Tibial nerve (tissue), 3 donors: ENCODE results near the gene CEP350.

ENCODE experiments used
- POLR2A ChIP-seq, 2 donors: fragments of 450-650 bp; IDR thresholded peaks; one replicate each; pipeline ENCODE4 v1.6.1; 2017; ENCODE audit warnings: antibody characterized with exemption in 2 of 2, mild to moderate bottlenecking in 2 of 2, moderate library complexity in 2 of 2
- TF ChIP-seq, protein P1 (sequence below), 5 experiments: fragments of 200-600 bp in 3 of 5; fragments of 450-650 bp in 2 of 5; sonication (generic) in 3 of 5; IDR thresholded peaks; one replicate each; pipeline ENCODE4 v1.5.1; 2016 to 2019; ENCODE audit warnings: antibody characterized with exemption in 5 of 5, mild to moderate bottlenecking in 3 of 5, moderate library complexity in 2 of 5

DNA sequence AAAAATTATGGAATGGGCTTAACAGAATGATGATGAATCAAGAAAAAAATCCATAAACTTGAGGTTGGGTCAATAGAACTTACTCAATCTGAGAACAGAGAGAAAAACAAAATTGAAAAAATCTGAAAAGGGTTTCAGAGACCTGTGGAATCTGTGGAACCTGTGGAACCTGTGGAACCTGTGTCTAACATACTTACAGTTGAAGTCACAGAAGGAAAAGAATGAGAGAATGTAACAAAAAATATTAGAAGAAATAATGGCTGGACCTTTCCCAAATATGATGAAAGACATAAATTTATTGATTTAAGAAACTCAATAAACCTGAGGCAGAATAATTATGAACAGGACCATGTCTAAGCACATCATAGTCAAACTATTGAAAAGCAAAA lies 182.4 kb downstream of the CEP350 start:
- TF ChIP-seq, protein P1, sequence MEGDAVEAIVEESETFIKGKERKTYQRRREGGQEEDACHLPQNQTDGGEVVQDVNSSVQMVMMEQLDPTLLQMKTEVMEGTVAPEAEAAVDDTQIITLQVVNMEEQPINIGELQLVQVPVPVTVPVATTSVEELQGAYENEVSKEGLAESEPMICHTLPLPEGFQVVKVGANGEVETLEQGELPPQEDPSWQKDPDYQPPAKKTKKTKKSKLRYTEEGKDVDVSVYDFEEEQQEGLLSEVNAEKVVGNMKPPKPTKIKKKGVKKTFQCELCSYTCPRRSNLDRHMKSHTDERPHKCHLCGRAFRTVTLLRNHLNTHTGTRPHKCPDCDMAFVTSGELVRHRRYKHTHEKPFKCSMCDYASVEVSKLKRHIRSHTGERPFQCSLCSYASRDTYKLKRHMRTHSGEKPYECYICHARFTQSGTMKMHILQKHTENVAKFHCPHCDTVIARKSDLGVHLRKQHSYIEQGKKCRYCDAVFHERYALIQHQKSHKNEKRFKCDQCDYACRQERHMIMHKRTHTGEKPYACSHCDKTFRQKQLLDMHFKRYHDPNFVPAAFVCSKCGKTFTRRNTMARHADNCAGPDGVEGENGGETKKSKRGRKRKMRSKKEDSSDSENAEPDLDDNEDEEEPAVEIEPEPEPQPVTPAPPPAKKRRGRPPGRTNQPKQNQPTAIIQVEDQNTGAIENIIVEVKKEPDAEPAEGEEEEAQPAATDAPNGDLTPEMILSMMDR (IDR thresholded peaks at IDR 0.05), result no peak
- TF ChIP-seq POLR2A (IDR thresholded peaks at IDR 0.05), result no peak
